SK-N-SH (cell line): ENCODE measurements around the gene MT1H. TPM values are rescaled to one million over a fixed set of nuclear protein-coding genes. Genes with fewer than 3 reads are reported as not detected.

ENCODE experiments used
- CTCF ChIA-PET: fragments of 300-600, 350-600 bp; formaldehyde crosslinking; extraction: SDS; loops from one replicate; lab custom pipeline; 2021; lab: Yijun Ruan, JAX
- POLR2A ChIA-PET: fragments of 350-600 bp; sonication (Branson Sonifier 250); formaldehyde crosslinking; extraction: SDS; loops from one replicate; lab custom pipeline; 2020; ENCODE audit warnings: antibody characterized with exemption, inconsistent platforms; lab: Yijun Ruan, JAX
- DNase-seq: peaks from one replicate; pipeline ENCODE4 v3.0.0; 2012
- H2AFZ ChIP-seq: fragments of 200-600 bp; sonication (generic); 2 replicates; pipeline ENCODE4 v1.8.1; 2016; ENCODE audit warnings: antibody characterized with exemption, mild to moderate bottlenecking, low read depth
- H3F3A ChIP-seq: fragments of 200-600 bp; sonication (generic); replicated peaks from 2 replicates; pipeline ENCODE3; 2016; ENCODE audit warnings: antibody characterized with exemption, mild to moderate bottlenecking; ENCODE audit not compliant: insufficient read depth
- H3K27ac ChIP-seq, 2 experiments: fragments of 200-500 bp in 1 of 2; fragments of 200-600 bp in 1 of 2; sonication (Bioruptor generic) in 1 of 2; sonication (generic), shearing (Covaris generic) in 1 of 2; 2 replicates each; pipeline versions ENCODE4 v1.5.1 to v1.6.1; 2014 to 2016; ENCODE audit warnings: low read depth in 2 of 2, inconsistent platforms in 1 of 2, low read length in 1 of 2, mild to moderate bottlenecking in 1 of 2, mixed read lengths in 1 of 2
- H3K27me3 ChIP-seq: fragments of 200-600 bp; sonication (generic), shearing (Covaris generic); 2 replicates; pipeline ENCODE4 v1.6.1; 2016; ENCODE audit warnings: mixed run types; ENCODE audit not compliant: insufficient read depth
- H3K36me3 ChIP-seq, 2 experiments: fragments of 200-500 bp in 1 of 2; fragments of 200-600 bp in 1 of 2; sonication (Bioruptor generic) in 1 of 2; sonication (generic) in 1 of 2; replicated peaks in 1 of 2; 2 replicates each; pipeline versions ENCODE3 to v1.5.1; 2014 to 2016; ENCODE audit warnings: low read length in 1 of 2, mild to moderate bottlenecking in 1 of 2; ENCODE audit not compliant: insufficient read depth in 2 of 2, control insufficient read depth in 1 of 2
- H3K4me1 ChIP-seq, 2 experiments: fragments of 200-500 bp in 1 of 2; fragments of 200-600 bp in 1 of 2; sonication (Bioruptor generic) in 1 of 2; sonication (generic), shearing (Covaris generic) in 1 of 2; 2 replicates each; pipeline versions ENCODE4 v1.5.1 to v1.6.1; 2014 to 2016; ENCODE audit warnings: low read depth in 1 of 2, low read length in 1 of 2, mixed run types in 1 of 2; ENCODE audit not compliant: insufficient read depth in 2 of 2, control insufficient read depth in 1 of 2
- H3K4me2 ChIP-seq: fragments of 200-600 bp; sonication (generic), shearing (Covaris generic); 2 replicates; pipeline ENCODE4 v1.6.1; 2017; ENCODE audit warnings: mixed run types
- H3K4me3 ChIP-seq, 2 experiments: fragments of 200-500 bp in 1 of 2; fragments of 200-600 bp in 1 of 2; sonication (Bioruptor generic) in 1 of 2; sonication (generic), shearing (Covaris generic) in 1 of 2; 2 replicates each; pipeline versions ENCODE4 v1.5.1 to v1.8.1; 2014 to 2016; ENCODE audit warnings: low read depth in 2 of 2, inconsistent platforms in 1 of 2, low read length in 1 of 2, mild to moderate bottlenecking in 1 of 2, mixed read lengths in 1 of 2, moderate library complexity in 1 of 2
- H3K79me2 ChIP-seq: fragments of 200-600 bp; sonication (generic); 2 replicates; pipeline ENCODE4 v1.8.1; 2017; ENCODE audit warnings: mild to moderate bottlenecking; ENCODE audit not compliant: insufficient read depth
- H3K9ac ChIP-seq: fragments of 200-600 bp; sonication (generic); 2 replicates; pipeline ENCODE4 v1.6.1; 2017; ENCODE audit warnings: mixed run types
- H3K9me2 ChIP-seq: fragments of 200-600 bp; sonication (generic); 2 replicates; pipeline ENCODE4 v1.6.1; 2017; ENCODE audit warnings: mixed run types
- H3K9me3 ChIP-seq: fragments of 200-600 bp; sonication (generic); 2 replicates; pipeline ENCODE4 v1.6.1; 2017; ENCODE audit warnings: mixed run types, mild to moderate bottlenecking, moderate library complexity
- H4K20me1 ChIP-seq: fragments of 200-600 bp; sonication (generic); 2 replicates; pipeline ENCODE4 v1.6.1; 2017; ENCODE audit warnings: mild to moderate bottlenecking, mixed run types; ENCODE audit not compliant: insufficient read depth
- REST ChIP-seq: IDR thresholded peaks from 2 replicates; pipeline ENCODE4 v1.6.1; 2012; ENCODE audit warnings: mild to moderate bottlenecking, low read depth, low read length, moderate library complexity
- RXRA ChIP-seq: IDR thresholded peaks from 2 replicates; pipeline ENCODE4 v1.4.0; 2012; ENCODE audit warnings: low read depth, mild to moderate bottlenecking, borderline replicate concordance
- TCF12 ChIP-seq: IDR thresholded peaks from 2 replicates; pipeline ENCODE4 v1.4.0; 2012
- USF2 ChIP-seq: fragments of 150-350 bp; IDR thresholded peaks from 2 replicates; pipeline ENCODE4 v1.6.1; 2017; ENCODE audit warnings: antibody characterized with exemption, low read length, low read depth, borderline replicate concordance
- YY1 ChIP-seq: IDR thresholded peaks from 2 replicates; pipeline ENCODE4 v1.4.0; 2012; ENCODE audit warnings: low read depth, mild to moderate bottlenecking
- WGBS: methylation state at CpG from one replicate; pipeline ENCODE4 v1.1.6; 2017; ENCODE audit warnings: low lambda C conversion rate; 5-methylcytosine and 5-hydroxymethylcytosine counted together
- polyA plus RNA-seq, 3 experiments: library from polyadenylated mRNA; depleted of rRNA; stranded (reverse); fragments of >200 nt; gene quantifications; 2 replicates each; pipeline ENCODE4 v1.2.3, GENCODE V29; 2012

The MT1H gene
- polyA plus RNA-seq, 1 of the 3 experiments (the other 2 are of a cell fraction): not detected

DNA sequence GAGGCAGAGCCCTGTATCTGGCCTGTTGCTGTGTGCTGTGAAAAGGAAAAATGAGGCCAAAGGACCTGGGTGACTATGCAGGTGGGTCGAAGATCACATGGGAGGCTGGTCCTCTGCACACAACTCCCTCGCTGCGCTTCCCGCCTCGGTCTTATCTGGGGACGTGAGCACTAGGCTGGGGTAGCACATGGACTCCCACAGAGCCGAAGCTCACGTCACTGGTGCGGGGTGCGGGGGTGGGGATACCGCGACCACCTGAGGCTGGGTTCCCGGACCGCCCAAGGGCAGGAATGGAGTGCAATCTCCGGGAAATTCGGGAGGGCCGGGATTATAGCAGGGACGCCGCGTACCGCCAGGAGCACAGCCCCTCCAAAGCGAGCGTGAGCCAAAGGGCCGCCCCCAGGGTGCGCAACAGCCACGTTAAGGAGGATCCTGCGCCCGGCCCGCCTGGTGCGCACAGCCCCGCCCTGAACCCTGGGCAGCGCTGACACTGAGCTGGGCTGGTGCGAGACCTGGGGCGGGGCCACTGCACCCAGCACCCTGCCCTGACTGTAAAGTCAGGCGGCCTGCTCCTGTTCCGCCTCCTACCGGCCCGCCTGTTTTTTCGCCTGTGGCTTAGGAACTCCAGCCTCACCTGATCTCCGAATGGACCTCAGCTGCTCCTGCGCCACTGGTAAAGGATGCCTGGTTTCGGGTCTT is 26.4 kb upstream of the MT1H start (continued):
- TF ChIP-seq REST (no peak), RXRA (no peak), USF2 (no peak), YY1 (no peak)
- TF ChIP-seq, all 33 proteins: peak for 0

DNA sequence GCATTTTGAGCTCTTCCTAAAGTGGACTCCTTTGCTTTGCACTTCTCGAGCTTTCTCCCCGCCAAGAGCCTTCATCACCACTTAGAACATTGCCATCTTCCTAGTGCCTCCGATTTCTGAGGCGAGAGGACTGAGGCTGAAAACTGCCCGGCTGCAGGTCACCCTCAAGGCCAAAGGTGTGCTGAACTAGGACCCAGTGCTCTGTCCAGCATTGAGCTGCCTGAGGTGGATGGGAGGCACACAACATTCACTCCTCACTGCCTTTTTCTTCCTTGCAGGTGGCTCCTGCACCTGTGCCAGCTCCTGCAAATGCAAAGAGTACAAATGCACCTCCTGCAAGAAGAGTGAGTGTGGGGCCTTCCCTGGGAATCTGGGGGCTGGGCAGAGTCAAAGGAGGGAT is 25.8 kb upstream of the MT1H start:
- no peak for DNase-seq
- no peaks in the 10 kb centered on the region for H3K36me3 ChIP-seq
- no peak overlapping the region for H3K4me3 ChIP-seq
- H3K27ac ChIP-seq: no peak overlapping the region
- H3K9me3 ChIP-seq: no peaks in the 10 kb centered on the region
- 0 out of 2 replicates have a peak, but pooled peaks cover 19% of the 10 kb centered on the region for H3K27me3 ChIP-seq
- H3K9me2 ChIP-seq: no peaks in the 10 kb centered on the region
- TF ChIP-seq TCF12 (no peak), REST (peak; percentile 79; the same call in 1 of the 2 replicates), YY1 (no peak)
- H4K20me1 ChIP-seq: no peaks in the 10 kb centered on the region
- CTCF ChIA-PET: interaction anchor here (0.9 to 1.3 kb wide), 3 partner anchors 10 to 41 kb away, joined by 3 to 4 read pairs (median 3); no protein-coding TSS in a partner anchor
- no peaks in the 10 kb centered on the region for H3K79me2 ChIP-seq
- H3K4me1 ChIP-seq: no peaks in the 10 kb centered on the region; a peak in 1 of 4 replicates
- POLR2A ChIA-PET: no interaction called here
- H3K9ac ChIP-seq: no peak overlapping the region
- WGBS: 74% methylated on average over 5 of the region's 5 CpGs
- no peaks in the 10 kb centered on the region for H3F3A ChIP-seq
- H3K4me2 ChIP-seq: no peak overlapping the region
- no peak overlapping the region for H2AFZ ChIP-seq
